Motor neuron (in vitro differentiated cells): ENCODE data around the gene XRN2. TPM values are rescaled to one million over a fixed set of nuclear protein-coding genes. Genes with fewer than 3 reads are reported as not detected.
A peak's percentile ranks its signal among the peaks of the same experiment; 100 is the strongest.

Experiments
- ATAC-seq, 8 experiments: fragments of 200-7000 bp; cut with Tn5 transposase; replicated peaks in 6 of 8; 2 replicates each; pipeline ENCODE4 v1.8.0; 2021; ENCODE audit warnings: mild to moderate bottlenecking in 8 of 8, moderate library complexity in 8 of 8
- H3K27ac ChIP-seq, 2 donors: fragments of 250-450 bp; sonication (Bioruptor Pico); 2 replicates each; pipeline ENCODE4 v1.9.0; 2021; ENCODE audit warnings: antibody characterized with exemption in 2 of 2, mild to moderate bottlenecking in 2 of 2, moderate library complexity in 1 of 2
- H3K4me1 ChIP-seq, 2 donors: fragments of 250-450 bp; sonication (Bioruptor Pico); replicated peaks in 1 of 2; 2 replicates each; pipeline ENCODE4 v1.6.1; 2021; ENCODE audit warnings: antibody characterized with exemption in 2 of 2, mild to moderate bottlenecking in 2 of 2, moderate library complexity in 1 of 2
- H3K4me3 ChIP-seq, 5 donors: fragments of 250-450 bp; sonication (Bioruptor Pico); 2 replicates each; pipeline ENCODE4 v1.9.0; 2021; ENCODE audit warnings: antibody characterized with exemption in 5 of 5, mild to moderate bottlenecking in 5 of 5, moderate library complexity in 4 of 5
- WGBS, 10 experiments: fragments of 450-650 bp; shearing (Covaris generic); methylation state at CpG; one replicate each; pipeline ENCODE4 v1.0.0; 2022; 5-methylcytosine and 5-hydroxymethylcytosine counted together
- in situ Hi-C, 9 experiments: fragments of 400-800 bp; cut with MboI; loops; one replicate each; pipeline ENCODE4 v1.15.0; 2021; ENCODE audit warnings: low sequenced_read_pairs in 9 of 9, low pct_unique_long_range_greater_than_20kb in 2 of 9; ENCODE audit not compliant: unreplicated experiment in 9 of 9
- total RNA-seq, 8 experiments: library from RNA; unstranded; fragments of 300-600 nt; gene quantifications; 2 replicates each; pipeline versions ENCODE4 v1.2.3 to v1.2.4, GENCODE V29; 2022

XRN2 gene
- total RNA-seq, 8 experiments from 2014 or later, result 43.4 to 102 (median 71.2) TPM

- peak in 6 of 8 experiments; percentile 20 to 77 (median 56) for ATAC-seq
- no peak overlapping the region for H3K27ac ChIP-seq
- in situ Hi-C loops, result no loop called here
- WGBS, 10 experiments, result 60 to 100% (median 71%) methylated on average over 2 to 8 of the region's 8 CpGs; no CpG with 5 or more reads in 5 of the 10 experiments
- peaks cover 0 to 3% of the 10 kb centered on the region in 2 donors for H3K4me1 ChIP-seq
- H3K4me3 ChIP-seq, result no peak overlapping the region
Observed at GRCh38 chr20:21273755-21274386, 29.3 kb upstream of the XRN2 start.

DNA sequence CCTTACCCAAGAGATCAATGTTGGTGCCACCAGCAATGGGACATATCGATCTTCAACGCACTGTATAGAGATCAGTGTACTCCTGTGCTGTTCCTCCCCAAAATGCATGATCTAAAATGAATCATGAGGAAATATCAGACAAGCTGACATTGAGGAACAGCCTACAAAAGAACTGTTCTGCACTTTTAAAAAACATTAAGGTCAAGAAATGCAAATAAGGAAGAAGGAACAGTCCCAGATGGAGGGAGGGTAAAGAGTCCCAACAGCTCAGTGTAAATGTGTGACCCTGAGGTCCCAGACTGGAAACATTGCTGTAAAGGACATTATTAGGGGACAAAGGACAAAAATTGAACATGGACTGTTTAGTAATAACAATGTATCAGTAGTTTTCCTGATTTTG, 24.3 kb upstream of the XRN2 start:
- Histone ChIP-seq H3K27ac (no peak overlapping the region), H3K4me3 (no peak overlapping the region), H3K4me1 (no peaks in the 10 kb centered on the region)
- 55 to 100% (median 94%) methylated on average over 1 to 2 of the region's 2 CpGs; no CpG with 5 or more reads in 1 of the 10 experiments for WGBS, 10 experiments
- in situ Hi-C loops, result no loop called here
- ATAC-seq, result no peak

DNA sequence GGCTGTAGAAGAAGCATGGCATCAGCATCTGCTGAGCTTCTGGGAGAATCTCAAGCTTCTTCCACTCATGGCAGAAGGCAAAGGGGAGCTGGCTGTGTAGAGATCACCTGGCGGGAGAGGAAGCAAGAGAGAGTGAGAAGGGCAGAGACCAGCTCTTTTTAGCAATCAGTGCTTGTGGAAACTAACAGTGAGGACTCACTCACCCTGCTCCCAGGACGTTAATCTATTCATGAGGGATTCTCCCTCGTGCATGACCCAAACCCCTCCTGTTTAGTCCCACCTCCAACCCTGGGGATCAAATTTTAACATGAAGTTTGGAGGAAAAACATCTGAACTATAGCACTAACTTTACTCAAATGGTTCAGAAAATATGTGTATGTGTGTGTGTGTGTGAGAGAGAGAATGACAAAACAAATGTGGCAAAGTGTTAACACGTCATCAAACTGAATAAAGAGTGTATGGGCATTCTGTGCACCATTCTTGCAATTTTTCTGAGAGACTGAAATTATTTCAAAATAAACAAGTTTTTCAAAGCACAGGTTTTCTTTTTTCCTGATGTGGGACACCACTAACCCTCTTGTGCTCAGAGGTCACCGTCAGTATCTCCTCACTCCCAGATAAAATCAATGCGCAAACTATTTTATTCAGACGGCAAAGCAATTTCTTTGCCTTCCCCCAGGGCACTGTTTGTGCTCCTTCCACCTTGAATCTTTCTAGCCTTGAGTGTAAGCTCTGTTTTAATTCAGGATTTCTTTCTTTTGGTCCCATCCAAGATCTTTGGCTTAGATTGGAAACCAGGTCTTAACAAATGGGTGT, 23.2 kb upstream of the XRN2 start:
- peak in 3 of 8 experiments; percentile 45 to 88 (median 75) for ATAC-seq
- Histone ChIP-seq H3K4me3 (no peak overlapping the region), H3K4me1 (no peaks in the 10 kb centered on the region), H3K27ac (no peak overlapping the region)
- in situ Hi-C loops, result no loop called here
- WGBS, 10 experiments, result 10 to 74% (median 40%) methylated on average over 2 to 5 of the region's 7 CpGs; no CpG with 5 or more reads in 3 of the 10 experiments

- Histone ChIP-seq H3K4me3 (no peak overlapping the region), H3K27ac (no peak overlapping the region), H3K4me1 (no peaks in the 10 kb centered on the region)
- 29 to 100% (median 79%) methylated on average over 1 to 3 of the region's 3 CpGs; no CpG with 5 or more reads in 5 of the 10 experiments for WGBS, 10 experiments
- peak in 3 of 8 experiments; percentile 50 to 59 (median 54) for ATAC-seq
- in situ Hi-C loops, result no loop called here
Observed at GRCh38 chr20:21280522-21281016, 22.6 kb upstream of the XRN2 start.

DNA sequence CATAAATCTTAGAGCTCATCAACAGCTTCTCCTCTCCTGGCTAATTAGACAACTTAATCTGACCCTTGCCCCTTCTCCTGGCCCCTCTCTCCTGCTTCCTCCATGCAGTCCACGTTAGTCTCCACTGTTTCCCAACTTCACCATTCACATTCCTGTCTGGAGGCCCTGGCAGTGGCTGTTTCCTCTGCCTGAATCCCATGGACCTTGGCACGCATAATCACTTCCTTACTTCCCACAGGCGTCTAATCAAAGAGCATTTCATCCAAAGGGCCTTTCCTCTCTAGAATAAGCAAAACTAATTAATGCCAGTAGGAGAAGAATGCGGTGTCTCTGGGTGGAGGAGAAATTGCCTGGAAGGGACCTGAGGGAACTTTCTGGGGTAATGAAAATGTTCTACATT, 16.4 kb upstream of the XRN2 start:
- Histone ChIP-seq H3K4me1 (no peaks in the 10 kb centered on the region), H3K4me3 (no peak overlapping the region), H3K27ac (no peak overlapping the region)
- WGBS, 10 experiments, result 28 to 100% (median 76%) methylated on average over 1 to 4 of the region's 4 CpGs; no CpG with 5 or more reads in 2 of the 10 experiments
- no peak for ATAC-seq
- in situ Hi-C loops, result no loop called here

DNA sequence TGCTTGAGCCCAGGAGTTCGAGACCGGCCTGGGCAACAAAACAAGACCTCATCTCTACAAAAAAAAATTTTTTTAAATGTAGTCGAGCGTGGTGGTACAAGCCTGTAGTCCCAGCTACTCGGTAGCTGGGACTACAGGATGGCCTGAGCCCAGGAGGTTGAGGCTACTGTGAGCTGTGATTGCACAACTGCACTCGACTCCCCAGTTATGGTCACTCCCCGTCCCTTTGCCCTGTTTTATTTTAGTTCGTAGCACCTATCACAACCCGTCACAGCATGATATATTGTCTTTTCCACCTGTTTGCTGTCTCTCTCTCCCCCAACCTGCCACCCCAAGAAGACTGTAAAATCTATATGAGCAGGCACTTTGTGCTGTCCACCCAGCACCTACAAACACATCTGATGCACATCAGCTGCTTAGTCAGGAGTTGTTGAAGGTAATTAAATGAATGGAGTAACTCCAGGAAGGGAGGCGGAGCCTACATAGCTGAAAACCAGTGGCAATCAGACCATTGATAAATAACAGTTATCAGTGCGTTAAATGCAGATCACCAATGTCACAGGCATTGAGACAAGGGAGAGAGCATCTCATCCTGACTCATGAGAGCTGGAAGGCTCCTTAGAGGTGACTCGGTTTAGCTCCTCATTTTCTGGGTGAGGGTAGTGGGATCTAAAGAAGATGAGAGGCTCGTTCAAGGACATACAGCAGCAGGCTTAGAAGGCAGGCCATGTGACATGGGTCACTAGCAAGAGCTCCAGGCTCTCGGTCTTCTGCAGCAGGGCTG, 14.4 kb upstream of the XRN2 start:
- H3K4me3 ChIP-seq, result no peak overlapping the region
- ATAC-seq, result peak in 1 of 8 experiments; percentile 47
- no peak overlapping the region for H3K27ac ChIP-seq
- H3K4me1 ChIP-seq, result no peaks in the 10 kb centered on the region
- WGBS, 10 experiments, result 20 to 89% (median 82%) methylated on average over 1 to 9 of the region's 14 CpGs; no CpG with 5 or more reads in 1 of the 10 experiments
- in situ Hi-C loops, result no loop called here

DNA sequence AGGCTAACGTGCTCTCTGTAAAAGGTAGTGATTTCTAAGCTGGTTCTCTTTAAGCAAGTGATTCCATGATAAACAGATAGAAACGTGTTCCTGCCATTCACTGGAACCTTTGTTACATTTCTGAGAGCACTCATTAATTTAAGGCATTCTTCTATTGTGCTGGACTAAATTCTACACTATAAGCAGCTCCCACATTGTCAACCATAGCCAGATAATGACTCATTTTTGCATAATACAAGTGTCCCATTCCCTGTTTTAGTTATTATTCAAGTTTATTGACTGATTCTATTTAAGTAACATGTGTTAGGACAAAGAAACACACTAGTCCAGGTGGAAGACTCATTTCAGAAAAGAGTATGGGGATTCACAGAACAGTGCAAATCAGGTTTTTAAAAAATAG, 13.5 kb upstream of the XRN2 start:
- no peak overlapping the region for H3K27ac ChIP-seq
- no peaks in the 10 kb centered on the region for H3K4me1 ChIP-seq
- no peak for ATAC-seq
- 0 to 63% (median 20%) methylated on average over 1 to 2 of the region's 2 CpGs; no CpG with 5 or more reads in 2 of the 10 experiments for WGBS, 10 experiments
- H3K4me3 ChIP-seq, result no peak overlapping the region
- in situ Hi-C loops, result no loop called here

GRCh38 chr20:21291026-21291425, 12.1 kb upstream of the XRN2 start:
- in situ Hi-C loops, result no loop called here
- Histone ChIP-seq H3K4me1 (no peaks in the 10 kb centered on the region), H3K4me3 (no peak overlapping the region), H3K27ac (no peak overlapping the region)
- 0 to 100% (median 87%) methylated on average over 1 to 2 of the region's 2 CpGs; no CpG with 5 or more reads in 2 of the 10 experiments for WGBS, 10 experiments
- ATAC-seq, result no peak

DNA sequence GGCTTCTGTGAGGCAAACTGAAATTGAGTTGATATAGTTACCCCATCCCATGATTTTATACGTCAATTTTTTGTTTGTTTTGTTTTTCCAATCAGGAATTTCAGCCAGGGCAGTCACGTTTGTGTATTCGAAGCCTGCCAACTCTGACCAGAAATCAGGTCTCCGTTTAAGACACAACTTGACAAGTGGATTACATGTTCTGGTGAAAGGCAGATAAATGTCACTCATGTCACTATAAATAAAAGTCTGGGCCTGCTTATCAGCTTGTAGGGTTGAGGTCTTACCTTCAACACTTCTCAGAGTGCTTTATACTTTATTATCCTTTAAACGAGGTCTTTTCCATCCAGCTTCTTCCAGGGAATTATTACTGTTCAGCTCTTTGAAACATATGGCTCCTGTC, 8.4 kb upstream of the XRN2 start:
- no peak overlapping the region for H3K4me3 ChIP-seq
- WGBS, 10 experiments, result 20 to 88% (median 79%) methylated on average over 2 to 5 of the region's 5 CpGs; no CpG with 5 or more reads in 1 of the 10 experiments
- no peaks in the 10 kb centered on the region for H3K4me1 ChIP-seq
- ATAC-seq, result no peak
- in situ Hi-C loops, result no loop called here
- no peak overlapping the region for H3K27ac ChIP-seq

GRCh38 chr20:21301940-21302663, 1.0 kb upstream of the XRN2 start:
- in situ Hi-C loops, result no loop called here
- Histone ChIP-seq H3K4me1 (peaks cover 9 to 14% of the 10 kb centered on the region in 2 donors), H3K27ac (peak overlapping the region in 1 of 2 donors; percentile 98), H3K4me3 (peak overlapping the region; percentile 60 to 100 (median 94))
- no peak for ATAC-seq
- 10 to 68% (median 46%) methylated on average over 2 to 8 of the region's 9 CpGs for WGBS, 10 experiments

- Histone ChIP-seq H3K27ac (peak overlapping the region; percentile 96 to 98), H3K4me3 (peak overlapping the region; percentile 60 to 100 (median 94)), H3K4me1 (peaks cover 9 to 14% of the 10 kb centered on the region in 2 donors)
- WGBS, 10 experiments, result 0 to 18% (median 4%) methylated on average over 2 to 12 of the region's 12 CpGs; no CpG with 5 or more reads in 1 of the 10 experiments
- peak; percentile 13 to 56 (median 48) for ATAC-seq
- in situ Hi-C loops, result no loop called here
Observed at GRCh38 chr20:21302664-21303060, 469 bp upstream of the XRN2 start.
